ENCODE results near the gene KLF17. TPM values are rescaled to one million over a fixed set of nuclear protein-coding genes. Genes with fewer than 3 reads are reported as not detected.

The KLF17 gene
- polyA plus RNA-seq, 2 of the 4 experiments (the other 2 are of a cell fraction): 0.16 to 0.40 TPM

GRCh38 chr1:44108241-44108640 is 10.4 kb upstream of the KLF17 start:
- ChIA-PET CTCF (no interaction called here), POLR2A (no interaction called here)
- H3K9me3 ChIP-seq: no peaks in the 10 kb centered on the region
- no peak for DNase-seq (ENCODE audit: low read depth in 1 of 2, low spot score in 1 of 2)
- FAIRE-seq: no peak
- ATAC-seq: no peak
- 89% methylated on average over 1 of the region's 1 CpG for whole genome bisulfite sequencing (ENCODE audit: missing lambda C conversion rate)
- no peak overlapping the region for H3K4me3 ChIP-seq
- no peak overlapping the region for H3K27ac ChIP-seq
- TF ChIP-seq CTCF (IDR thresholded peaks at IDR 0.05) (no peak), KDM5A (IDR thresholded peaks at IDR 0.05) (no peak), ESRRA (IDR thresholded peaks at IDR 0.05; ENCODE audit: borderline replicate concordance, low read length) (no peak), CHD2 (IDR thresholded peaks at IDR 0.05; ENCODE audit: low read length, partially characterized antibody) (no peak), USF2 (IDR thresholded peaks at IDR 0.05) (no peak), CBX2 (IDR thresholded peaks at IDR 0.05; ENCODE audit: borderline replicate concordance, low read depth) (no peak), JUNB (IDR thresholded peaks at IDR 0.05) (no peak), RCOR1 (IDR thresholded peaks at IDR 0.05; ENCODE audit: low read depth, low read length) (no peak), ZNF302 (CRISPR knock-in tag; IDR thresholded peaks at IDR 0.05) (no peak), CBX8 (IDR thresholded peaks at IDR 0.05) (no peak), POLR2A (IDR thresholded peaks at IDR 0.05; ENCODE audit: low read length) (no peak), EHF (CRISPR knock-in tag; IDR thresholded peaks at IDR 0.05) (no peak), TP53 (CRISPR knock-in tag; IDR thresholded peaks at IDR 0.05) (no peak), GATA3 (IDR thresholded peaks at IDR 0.05; ENCODE audit: borderline replicate concordance) (no peak), EHMT2 (IDR thresholded peaks at IDR 0.05; ENCODE audit: low read depth) (no peak)
- TF ChIP-seq, protein P1, sequence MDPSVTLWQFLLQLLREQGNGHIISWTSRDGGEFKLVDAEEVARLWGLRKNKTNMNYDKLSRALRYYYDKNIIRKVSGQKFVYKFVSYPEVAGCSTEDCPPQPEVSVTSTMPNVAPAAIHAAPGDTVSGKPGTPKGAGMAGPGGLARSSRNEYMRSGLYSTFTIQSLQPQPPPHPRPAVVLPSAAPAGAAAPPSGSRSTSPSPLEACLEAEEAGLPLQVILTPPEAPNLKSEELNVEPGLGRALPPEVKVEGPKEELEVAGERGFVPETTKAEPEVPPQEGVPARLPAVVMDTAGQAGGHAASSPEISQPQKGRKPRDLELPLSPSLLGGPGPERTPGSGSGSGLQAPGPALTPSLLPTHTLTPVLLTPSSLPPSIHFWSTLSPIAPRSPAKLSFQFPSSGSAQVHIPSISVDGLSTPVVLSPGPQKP (IDR thresholded peaks at IDR 0.05; ENCODE audit: low read depth, low read length): no peak
- no peaks in the 10 kb centered on the region for H3K4me1 ChIP-seq
- H3K4me2 ChIP-seq: no peak overlapping the region

DNA sequence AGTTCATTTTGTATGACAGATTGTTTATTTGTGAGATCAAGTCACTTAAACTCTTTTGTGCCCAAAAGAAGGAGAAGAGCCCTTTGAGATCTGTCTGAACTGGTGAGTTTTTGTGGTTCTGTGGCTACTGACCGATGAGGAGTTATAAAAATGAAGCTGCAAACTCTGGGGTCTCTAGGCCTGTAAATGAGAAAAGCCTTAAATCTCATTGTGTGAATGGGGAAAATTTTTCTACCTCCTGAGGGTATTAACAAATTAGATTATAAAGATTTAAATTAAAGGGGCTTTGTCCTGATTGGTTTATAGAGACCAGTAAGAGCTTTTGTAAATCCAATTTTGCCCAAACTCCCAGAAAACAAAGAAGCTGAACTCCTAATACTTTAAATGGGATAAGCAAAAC is 9.7 kb upstream of the KLF17 start:
- Histone ChIP-seq H3K4me3 (no peak overlapping the region), H3K9me3 (no peaks in the 10 kb centered on the region), H3K27ac (no peak overlapping the region), H3K4me2 (no peak overlapping the region), H3K4me1 (no peaks in the 10 kb centered on the region)
- FAIRE-seq (no peak), ATAC-seq (no peak), DNase-seq (ENCODE audit: low read depth in 1 of 2, low spot score in 1 of 2) (no peak)
- 92% methylated on average over 1 of the region's 1 CpG for WGBS (ENCODE audit: missing lambda C conversion rate)
- TF ChIP-seq NPAS2 (CRISPR knock-in tag; IDR thresholded peaks at IDR 0.05; ENCODE audit: borderline replicate concordance) (no peak), NFE2L2 (conservative IDR thresholded peaks at IDR 0.05; ENCODE audit: low read length) (no peak), JUNB (IDR thresholded peaks at IDR 0.05) (no peak), FOSB (CRISPR knock-in tag; IDR thresholded peaks at IDR 0.05) (no peak), EHF (CRISPR knock-in tag; IDR thresholded peaks at IDR 0.05) (no peak), SREBF2 (IDR thresholded peaks at IDR 0.05) (no peak), MYC (IDR thresholded peaks at IDR 0.05; ENCODE audit: borderline replicate concordance, low read length) (no peak), ZC3H11A (IDR thresholded peaks at IDR 0.05) (no peak), GATA3 (IDR thresholded peaks at IDR 0.05; ENCODE audit: borderline replicate concordance) (no peak), RFX5 (IDR thresholded peaks at IDR 0.05) (no peak), EHMT2 (IDR thresholded peaks at IDR 0.05; ENCODE audit: low read depth) (no peak), HEYL (CRISPR knock-in tag; IDR thresholded peaks at IDR 0.05) (no peak), CEBPB (IDR thresholded peaks at IDR 0.05) (no peak), FOXS1 (CRISPR knock-in tag; IDR thresholded peaks at IDR 0.05) (no peak), HES2 (IDR thresholded peaks at IDR 0.05) (no peak), HOXB13 (CRISPR knock-in tag; IDR thresholded peaks at IDR 0.05; ENCODE audit: low read depth) (no peak), MAFK (IDR thresholded peaks at IDR 0.05; ENCODE audit: partially characterized antibody) (no peak)
- TF ChIP-seq, protein P2, sequence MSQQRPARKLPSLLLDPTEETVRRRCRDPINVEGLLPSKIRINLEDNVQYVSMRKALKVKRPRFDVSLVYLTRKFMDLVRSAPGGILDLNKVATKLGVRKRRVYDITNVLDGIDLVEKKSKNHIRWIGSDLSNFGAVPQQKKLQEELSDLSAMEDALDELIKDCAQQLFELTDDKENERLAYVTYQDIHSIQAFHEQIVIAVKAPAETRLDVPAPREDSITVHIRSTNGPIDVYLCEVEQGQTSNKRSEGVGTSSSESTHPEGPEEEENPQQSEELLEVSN (IDR thresholded peaks at IDR 0.05; ENCODE audit: borderline replicate concordance, low read depth): no peak
- POLR2A ChIA-PET: no interaction called here
- CTCF ChIA-PET: interaction anchor here (0.9 kb wide), 1 partner anchor 29 kb away, joined by 4 read pairs; no protein-coding TSS in a partner anchor

All from A549 (cell line).